HG03045 (cell line): Measurements from ENCODE around the gene SIRPD.
"Not testable (repeated sequence)": the region's sequence is repeated elsewhere in the genome, so short reads cannot be mapped to it uniquely, and the experiment has no call there.

Experiments used
- ATAC-seq: cut with Tn5 transposase; IDR thresholded peaks from one replicate; pipeline ENCODE4 v1.9.1; 2021; ENCODE audit warnings: mild to moderate bottlenecking, moderate library complexity; ENCODE audit not compliant: unreplicated experiment

SIRPD gene

GRCh38 chr20:1557605-1558004, at the start of gene SIRPD:
TSS of gene SIRPD (minus strand) at chr20:1557705. CDS start at chr20:1557653, 52 bp downstream.
- ATAC-seq = no peak

GRCh38 chr20:1600736-1601135, 43.2 kb upstream of the SIRPD start:
- ATAC-seq = no peak

DNA sequence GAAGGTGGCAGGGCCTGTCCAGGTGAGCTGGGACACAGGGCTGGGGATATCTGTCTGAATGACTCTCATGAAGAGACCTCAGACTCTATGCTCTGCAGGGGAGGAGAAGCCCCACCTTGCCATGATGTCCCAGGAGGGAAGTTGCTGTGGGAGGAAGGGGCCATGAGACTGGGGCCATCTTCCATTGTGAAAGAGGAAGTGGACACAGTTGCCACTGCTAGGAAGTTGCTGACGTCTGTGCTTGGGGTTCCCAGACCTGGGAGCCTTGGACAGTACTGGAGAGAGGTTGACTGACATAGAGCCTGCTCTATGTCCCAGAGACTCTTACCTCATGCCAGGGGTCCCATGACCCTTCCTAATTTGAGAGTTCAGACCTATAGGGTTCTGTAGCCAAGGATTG, 37.8 kb upstream of the SIRPD start:
- no peak for ATAC-seq

DNA sequence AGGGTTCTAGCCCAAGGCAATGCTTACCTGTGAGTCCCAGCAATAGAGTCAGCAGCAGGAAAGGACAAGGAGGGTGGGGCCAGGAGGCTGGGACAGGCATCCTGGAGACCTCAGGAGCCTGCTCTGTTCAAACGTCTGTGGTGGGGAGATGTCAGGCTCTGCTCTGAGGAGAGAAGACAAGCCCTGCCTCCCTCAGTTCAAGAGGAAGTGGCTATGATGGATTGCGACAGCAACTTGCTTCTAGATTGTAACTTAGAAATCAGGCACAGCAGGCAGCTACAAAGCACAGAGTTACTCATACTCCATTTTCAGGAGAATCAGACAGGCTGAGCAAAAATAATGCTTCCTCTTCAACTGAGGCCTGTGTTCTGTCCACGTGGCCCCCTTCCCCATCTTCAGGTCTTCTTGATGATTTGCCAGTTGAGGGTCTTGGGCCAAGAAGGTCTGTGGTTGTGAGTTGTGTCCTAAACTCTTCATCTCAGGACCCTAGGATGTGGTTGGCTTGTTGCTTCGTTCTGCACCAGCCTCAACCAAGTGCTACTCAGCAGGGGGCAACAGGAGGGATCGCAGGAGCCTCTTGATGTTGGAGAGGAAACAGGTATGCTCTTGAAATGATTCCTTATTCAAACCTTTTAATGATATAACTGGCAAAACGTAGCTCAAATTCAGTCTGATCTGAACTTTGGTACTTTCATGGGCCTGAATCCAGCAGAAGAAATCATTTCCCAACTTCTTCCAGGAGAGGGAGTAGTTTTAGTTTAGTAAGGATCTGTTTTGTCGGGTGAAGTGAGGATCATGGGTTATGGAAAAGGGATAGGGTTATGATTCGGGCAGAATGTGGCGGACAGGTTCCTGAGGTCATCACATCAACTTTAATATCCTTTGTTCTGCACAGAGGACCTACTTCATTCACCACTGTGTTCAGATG, 31.3 kb upstream of the SIRPD start:
- ATAC-seq = no peak

GRCh38 chr20:1587781-1588532, 30.5 kb upstream of the SIRPD start:
- ATAC-seq = no peak

DNA sequence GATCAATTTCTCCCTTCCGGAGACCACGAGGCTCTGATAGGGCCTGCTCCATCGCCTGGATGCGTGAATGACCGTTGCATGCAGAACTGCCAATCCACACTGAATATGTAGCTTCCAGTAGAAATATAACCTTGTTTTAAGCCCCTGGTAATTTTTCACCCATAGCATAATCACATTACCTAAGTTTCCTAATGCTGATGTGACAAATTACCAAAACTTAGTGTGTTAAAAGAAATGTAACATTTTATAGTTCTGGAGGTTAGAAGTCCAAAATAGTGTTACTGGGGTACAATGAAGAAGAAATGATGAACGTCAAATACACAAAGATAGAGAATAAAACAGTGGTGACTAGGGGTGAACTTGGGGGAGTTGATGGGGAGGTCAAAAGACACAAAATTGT, 22.0 kb upstream of the SIRPD start:
- no peak for ATAC-seq

GRCh38 chr20:1577906-1578305, 20.4 kb upstream of the SIRPD start:
- no peak for ATAC-seq

- ATAC-seq = not testable (repeated sequence)
Measured at GRCh38 chr20:1577313-1577712, 19.8 kb upstream of the SIRPD start.

GRCh38 chr20:1576641-1577040, 19.1 kb upstream of the SIRPD start:
- ATAC-seq = no peak

GRCh38 chr20:1576003-1576402, 18.5 kb upstream of the SIRPD start:
- ATAC-seq = not testable (repeated sequence)

DNA sequence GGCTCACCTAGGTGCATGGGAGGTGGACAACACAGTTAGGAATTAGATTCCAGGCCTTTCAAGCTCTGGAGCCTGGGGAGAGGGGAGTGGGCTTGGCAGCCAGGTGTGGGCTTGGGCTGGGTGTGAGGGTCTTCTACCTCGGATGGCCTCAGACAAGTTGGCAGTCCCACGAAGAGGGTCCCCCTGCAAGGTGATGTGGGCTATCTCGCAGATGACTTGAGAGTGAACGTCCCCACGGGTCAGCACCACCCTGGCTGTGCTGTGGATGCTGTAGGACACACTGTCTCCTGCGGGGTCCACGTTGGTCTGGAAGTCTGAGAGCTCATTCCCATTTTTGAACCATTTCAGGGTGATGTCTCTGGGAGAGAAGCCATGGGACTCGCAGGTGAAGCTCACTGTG, 14.1 kb upstream of the SIRPD start:
- not testable (repeated sequence) for ATAC-seq

DNA sequence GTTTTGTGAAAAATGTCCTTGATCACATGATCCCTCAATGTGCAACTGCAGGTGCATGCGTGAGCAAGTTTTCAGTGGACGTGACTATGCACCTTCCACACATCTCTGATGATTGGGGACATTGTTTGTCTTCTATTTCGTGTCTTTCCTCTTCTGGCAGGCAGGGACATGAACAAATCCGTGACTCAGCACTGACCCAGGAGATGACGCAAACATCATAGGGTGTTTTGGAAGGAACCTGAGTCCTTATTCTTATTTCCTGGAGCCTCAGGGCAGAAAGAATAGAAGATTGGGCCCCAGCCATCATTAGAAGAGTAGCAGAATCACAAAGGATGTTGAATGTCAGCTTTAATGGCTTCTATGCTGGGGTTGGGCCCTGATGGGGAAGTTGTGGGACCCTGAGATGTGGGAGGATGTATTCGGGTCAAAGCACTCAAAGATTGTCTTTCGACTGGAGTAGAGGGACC, 11.9 kb upstream of the SIRPD start:
- no peak for ATAC-seq

DNA sequence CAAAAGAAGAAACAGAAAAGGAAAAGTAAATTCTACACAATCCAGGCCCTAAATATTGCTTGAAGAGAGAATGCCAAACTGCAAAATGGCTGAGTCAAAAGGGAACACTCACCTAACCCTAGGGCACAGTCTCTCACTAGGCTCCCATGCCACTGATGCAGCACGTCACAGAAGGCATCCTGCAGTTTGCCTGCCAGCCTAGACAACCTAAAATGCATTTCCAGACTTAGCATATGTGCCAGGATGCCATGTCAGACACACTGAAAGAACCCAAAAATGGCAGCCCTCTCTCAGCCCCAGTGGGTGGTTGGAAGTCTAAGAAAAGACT, 10.6 kb upstream of the SIRPD start:
- ATAC-seq = no peak

GRCh38 chr20:1567392-1568162, 10.1 kb upstream of the SIRPD start:
- no peak for ATAC-seq

GRCh38 chr20:1566701-1567100, 9.2 kb upstream of the SIRPD start:
- ATAC-seq = no peak

GRCh38 chr20:1565461-1565860, 8.0 kb upstream of the SIRPD start:
- ATAC-seq = no peak

- ATAC-seq = no peak
Measured at GRCh38 chr20:1563598-1563997, 6.1 kb upstream of the SIRPD start.

- no peak for ATAC-seq
Measured at GRCh38 chr20:1562622-1563021, 5.1 kb upstream of the SIRPD start.

GRCh38 chr20:1561350-1561749, 3.8 kb upstream of the SIRPD start:
- no peak for ATAC-seq

GRCh38 chr20:1555952-1556351, 1.6 kb downstream of the SIRPD start:
- ATAC-seq = no peak

- no peak for ATAC-seq
Measured at GRCh38 chr20:1539816-1540419, 17.6 kb downstream of the SIRPD start.
